GM13976 (cell line): Measurements from ENCODE around the gene PIP5KL1.

Experiments
- DNase-seq: peaks from one replicate; pipeline ENCODE4 v3.0.0; 2012; ENCODE audit warnings: low spot score
- in situ Hi-C: fragments of 300-500 bp; cut with MboI; formaldehyde crosslinking; loops from one replicate; pipeline ENCODE4 v1.12.0; 2022; ENCODE audit warnings: low sequenced_read_pairs, mixed read lengths, inconsistent platforms; ENCODE audit not compliant: unreplicated experiment
- TF ChIP-seq, protein P1 (sequence below): IDR thresholded peaks from 2 replicates; pipeline ENCODE4 v1.5.1; 2012; ENCODE audit warnings: borderline replicate concordance, mild to moderate bottlenecking; ENCODE audit not compliant: insufficient read depth; ENCODE audit errors: extremely low read depth, missing control alignments, control extremely low read depth

The PIP5KL1 gene

DNA sequence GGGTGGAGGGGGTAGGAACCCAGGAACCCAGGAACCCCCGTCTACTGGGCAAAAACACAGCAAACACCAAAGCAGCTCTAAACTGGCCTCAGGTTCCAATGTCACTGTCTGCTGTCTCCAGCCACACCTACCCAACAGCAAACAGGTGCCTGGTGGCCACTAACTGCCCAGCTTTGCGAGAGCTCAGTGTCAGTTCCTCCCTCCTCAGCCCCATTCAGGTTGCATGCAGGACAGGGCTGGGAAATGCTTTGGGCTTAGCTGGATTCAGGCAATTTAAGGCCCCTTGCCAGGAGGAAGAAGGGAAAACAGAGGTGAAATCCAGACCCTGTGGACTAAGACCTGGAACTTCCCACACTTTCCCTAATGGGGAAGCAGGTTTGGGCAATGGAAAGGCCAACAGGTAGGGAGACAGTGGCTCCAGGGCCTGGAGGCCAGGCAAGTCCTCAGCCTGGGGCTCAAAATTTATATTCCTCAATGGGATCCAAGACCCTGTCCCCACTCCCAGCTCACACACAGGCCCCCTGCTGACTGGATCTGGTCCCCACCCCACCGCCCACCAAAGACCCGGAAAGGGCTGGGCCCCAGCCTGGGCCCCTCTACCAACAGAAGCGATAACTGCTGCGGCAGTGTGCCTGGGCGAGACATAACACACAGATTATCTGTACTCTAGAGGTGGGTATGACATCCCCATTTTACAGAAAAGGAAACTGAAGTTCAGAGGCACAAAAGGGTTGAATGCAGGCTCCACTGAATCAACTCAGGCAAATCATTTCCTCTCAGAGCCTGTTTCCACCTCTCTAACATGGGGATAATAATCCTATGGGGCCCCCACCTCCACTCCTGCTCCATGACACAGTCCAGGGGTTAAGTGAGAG lies 46.7 kb upstream of the PIP5KL1 start:
- in situ Hi-C loops: no loop called here
- TF ChIP-seq, protein P1, sequence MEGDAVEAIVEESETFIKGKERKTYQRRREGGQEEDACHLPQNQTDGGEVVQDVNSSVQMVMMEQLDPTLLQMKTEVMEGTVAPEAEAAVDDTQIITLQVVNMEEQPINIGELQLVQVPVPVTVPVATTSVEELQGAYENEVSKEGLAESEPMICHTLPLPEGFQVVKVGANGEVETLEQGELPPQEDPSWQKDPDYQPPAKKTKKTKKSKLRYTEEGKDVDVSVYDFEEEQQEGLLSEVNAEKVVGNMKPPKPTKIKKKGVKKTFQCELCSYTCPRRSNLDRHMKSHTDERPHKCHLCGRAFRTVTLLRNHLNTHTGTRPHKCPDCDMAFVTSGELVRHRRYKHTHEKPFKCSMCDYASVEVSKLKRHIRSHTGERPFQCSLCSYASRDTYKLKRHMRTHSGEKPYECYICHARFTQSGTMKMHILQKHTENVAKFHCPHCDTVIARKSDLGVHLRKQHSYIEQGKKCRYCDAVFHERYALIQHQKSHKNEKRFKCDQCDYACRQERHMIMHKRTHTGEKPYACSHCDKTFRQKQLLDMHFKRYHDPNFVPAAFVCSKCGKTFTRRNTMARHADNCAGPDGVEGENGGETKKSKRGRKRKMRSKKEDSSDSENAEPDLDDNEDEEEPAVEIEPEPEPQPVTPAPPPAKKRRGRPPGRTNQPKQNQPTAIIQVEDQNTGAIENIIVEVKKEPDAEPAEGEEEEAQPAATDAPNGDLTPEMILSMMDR: no peak
- no peak for DNase-seq

DNA sequence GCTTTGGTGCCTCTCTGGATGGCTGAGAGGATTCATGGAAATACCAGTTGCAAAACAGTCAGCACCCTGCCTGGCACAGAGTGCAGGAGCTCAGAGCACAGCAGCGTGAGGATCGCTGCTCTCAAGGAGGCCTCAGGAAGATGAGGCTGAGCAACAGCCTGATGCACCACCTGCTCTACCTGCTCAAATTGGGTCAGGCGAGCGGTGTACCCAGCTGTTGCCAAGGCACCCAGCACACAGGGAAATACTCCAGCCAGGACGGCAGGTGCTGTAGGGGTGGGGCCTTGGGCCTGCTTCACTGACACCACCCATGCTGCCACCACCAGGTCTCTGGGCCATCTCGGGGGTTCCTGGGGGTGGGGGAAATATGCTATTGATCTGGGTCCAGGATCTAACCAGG lies 45.9 kb upstream of the PIP5KL1 start:
- in situ Hi-C loops: no loop called here
- DNase-seq: no peak
- TF ChIP-seq, protein P1: no peak

DNA sequence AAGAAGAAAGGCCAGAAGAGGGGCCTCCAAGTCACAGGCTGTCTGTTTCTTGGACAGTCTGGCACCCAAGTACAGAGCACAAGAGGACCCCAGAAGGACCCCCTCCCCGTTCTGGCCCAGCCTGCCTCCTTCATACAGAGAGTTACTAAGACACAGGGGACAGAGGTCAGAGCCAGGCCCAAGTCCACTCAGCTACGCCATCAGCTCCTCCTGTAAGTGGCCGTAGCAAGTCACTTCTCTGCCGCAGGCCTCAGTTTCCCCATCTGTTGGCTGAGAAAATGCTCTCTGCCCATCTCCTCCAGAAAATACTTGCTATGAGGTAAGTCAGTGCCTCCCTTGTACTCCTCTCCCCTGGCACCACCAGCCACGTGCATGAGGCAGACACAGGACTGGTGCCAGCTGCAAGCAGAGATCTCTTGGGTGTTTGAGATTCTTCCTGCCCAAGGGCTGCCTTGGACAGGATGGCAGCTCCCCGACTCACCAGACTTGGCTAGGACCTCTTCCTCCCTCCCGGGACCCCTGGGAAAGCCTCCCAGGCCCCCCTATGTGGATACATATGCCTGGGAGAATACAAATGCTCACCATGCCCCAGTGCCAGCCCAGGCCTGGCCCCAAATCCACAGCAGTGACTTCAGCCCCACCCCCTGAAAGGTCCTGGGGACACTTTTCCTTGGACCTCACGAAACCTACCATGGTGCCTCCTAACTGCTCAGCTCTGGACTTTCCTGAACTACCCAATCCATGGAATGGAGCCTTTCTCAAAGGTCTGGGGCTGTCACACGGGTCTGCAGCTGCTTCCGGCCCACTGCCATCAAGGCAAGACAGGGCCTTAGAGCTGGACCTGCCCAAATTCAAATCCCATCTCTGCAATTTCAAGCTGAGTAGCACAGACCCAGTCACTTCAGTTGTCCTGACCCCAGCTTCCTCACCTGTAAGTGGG lies 45.1 kb upstream of the PIP5KL1 start:
- in situ Hi-C loops: no loop called here
- DNase-seq: no peak
- TF ChIP-seq, protein P1: no peak

DNA sequence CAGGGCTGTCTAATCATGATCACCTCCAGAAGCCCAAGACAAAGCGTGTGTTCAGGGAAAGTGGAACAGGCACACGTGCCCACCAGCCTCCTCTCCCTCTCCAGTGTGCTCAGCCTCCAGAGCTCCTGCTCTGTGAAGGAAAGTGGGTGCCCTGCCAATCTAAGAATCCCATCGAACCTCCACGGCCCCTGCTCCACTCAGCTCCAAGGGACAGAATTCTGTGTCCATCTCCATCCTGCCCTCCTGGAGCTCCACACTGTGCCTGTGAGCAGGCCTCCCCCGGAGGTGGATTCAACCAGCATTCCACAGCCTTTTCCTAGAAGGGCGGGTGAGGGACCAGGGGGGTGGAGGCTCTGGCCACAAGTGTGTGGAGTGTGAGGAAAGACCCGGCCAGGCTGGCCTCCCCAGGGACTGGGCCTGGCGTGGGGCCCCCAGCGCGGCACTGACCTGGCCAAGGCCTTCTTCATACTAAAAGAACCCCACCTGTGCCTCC lies 44.2 kb upstream of the PIP5KL1 start:
- TF ChIP-seq, protein P1: no peak
- DNase-seq: no peak
- in situ Hi-C loops: no loop called here

DNA sequence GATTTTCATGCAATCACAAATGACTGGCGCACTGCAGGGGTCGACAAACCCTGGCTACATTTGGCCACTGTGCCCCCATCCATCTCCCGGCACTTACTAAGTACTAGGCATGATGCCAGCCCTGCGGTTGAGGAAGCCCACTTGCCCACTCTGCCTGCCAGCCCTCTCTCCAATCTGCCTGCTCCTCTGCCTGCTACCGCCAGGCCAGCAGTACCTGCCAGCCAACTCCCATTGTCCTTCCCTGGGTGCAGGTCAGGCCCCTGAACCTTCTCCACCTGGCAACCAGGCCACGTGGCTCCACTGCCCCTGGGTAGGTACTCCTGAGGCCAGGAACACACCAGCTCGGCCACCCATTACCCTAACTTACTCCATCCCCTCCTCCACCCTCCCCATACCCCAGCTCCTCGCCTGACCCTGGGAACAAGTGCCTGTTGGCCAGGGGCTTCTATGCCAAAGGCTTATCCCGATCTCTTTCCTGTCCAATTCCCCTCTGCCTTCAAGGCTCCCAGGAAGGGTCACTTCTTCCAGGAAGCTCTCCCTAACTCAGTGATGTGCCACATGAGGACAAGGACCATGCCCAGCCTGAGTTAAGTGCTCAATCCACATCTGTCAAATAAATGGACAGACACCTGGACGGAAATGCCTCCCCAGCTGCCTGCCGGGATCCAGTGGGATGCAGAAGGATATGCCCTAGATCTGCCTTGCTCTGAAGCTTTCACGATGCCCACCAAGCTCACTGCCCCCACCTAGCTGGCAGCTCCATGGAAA lies 43.6 kb upstream of the PIP5KL1 start:
- TF ChIP-seq, protein P1: no peak
- in situ Hi-C loops: no loop called here
- DNase-seq: no peak

DNA sequence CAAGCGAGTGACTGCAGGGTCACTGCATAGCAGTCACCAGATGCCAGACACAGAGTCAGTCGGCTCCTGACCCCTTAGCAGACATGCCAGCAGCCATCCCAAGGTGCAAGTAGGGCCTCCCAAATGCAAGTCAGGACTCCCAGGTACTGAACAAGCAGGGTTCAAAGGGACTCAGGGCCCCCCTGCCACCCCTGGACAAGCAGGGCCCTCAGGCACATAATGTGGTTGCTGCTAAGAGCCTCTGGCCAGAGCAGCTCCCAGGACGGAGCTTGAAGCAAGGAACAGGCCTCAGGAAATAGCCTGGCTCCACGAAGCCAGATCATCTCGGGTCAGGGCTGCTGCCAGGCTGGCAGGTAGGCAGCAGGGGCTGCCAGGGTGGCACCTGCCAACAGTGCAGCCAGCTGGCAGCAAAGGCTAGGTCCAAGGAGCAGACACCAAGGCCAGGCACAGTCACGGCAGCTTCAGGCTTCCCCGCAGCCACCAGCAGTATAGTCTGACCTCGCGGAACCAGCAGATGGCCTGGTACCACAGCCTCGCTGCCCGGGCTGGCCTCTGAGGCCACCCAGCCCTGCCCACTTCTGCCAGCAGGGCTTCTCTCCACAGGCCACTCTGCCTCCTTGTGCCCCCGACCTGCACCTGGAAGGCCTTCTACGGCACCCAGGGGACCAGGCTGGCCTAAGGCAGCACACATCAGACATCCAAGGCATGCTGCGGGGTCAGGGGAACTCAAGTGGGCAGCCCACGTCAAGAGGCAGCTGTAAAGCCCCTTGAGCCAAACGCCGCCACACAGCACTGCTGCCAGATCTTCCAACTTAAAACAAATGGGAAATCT lies 42.8 kb upstream of the PIP5KL1 start:
- DNase-seq: no peak
- in situ Hi-C loops: no loop called here
- TF ChIP-seq, protein P1: no peak
